CD4-positive, alpha-beta T cell treated with Interferon alpha-2 for 1 hour (primary cell): ENCODE results near the gene NRG2.

Experiments used
- DNase-seq, 2 donors: peaks; one replicate each; pipeline ENCODE4 v3.0.0-alpha.2; 2020 to 2022

The NRG2 gene

GRCh38 chr5:140042643-140043507 is at the start of gene NRG2:
Gene NRG2, minus strand, starts transcription at chr5:140043299.
- DNase-seq: peak; percentile 42 to 54

GRCh38 chr5:140090251-140090650 is 47.2 kb upstream of the NRG2 start:
- DNase-seq: no peak

GRCh38 chr5:140084541-140084940 is 41.4 kb upstream of the NRG2 start:
- no peak for DNase-seq

- DNase-seq: no peak
These were observed 40.6 kb upstream of the NRG2 start for GRCh38 chr5:140083650-140084049.

- DNase-seq: no peak
These were observed 40.0 kb upstream of the NRG2 start for GRCh38 chr5:140083120-140083519.

GRCh38 chr5:140076788-140077187 is 33.7 kb upstream of the NRG2 start:
- no peak for DNase-seq

- no peak for DNase-seq
These were observed 33.0 kb upstream of the NRG2 start for GRCh38 chr5:140076142-140076541.

GRCh38 chr5:140075371-140075770 is 32.3 kb upstream of the NRG2 start:
- peak in 1 of 2 donors; percentile 1 for DNase-seq

- peak in 1 of 2 donors; percentile 58 for DNase-seq
These were observed 30.2 kb upstream of the NRG2 start for GRCh38 chr5:140073296-140073695.

- no peak for DNase-seq
These were observed 29.7 kb upstream of the NRG2 start for GRCh38 chr5:140072812-140073211.

- DNase-seq: no peak
These were observed 17.7 kb upstream of the NRG2 start for GRCh38 chr5:140060816-140061215.

GRCh38 chr5:140058212-140058932 is 15.3 kb upstream of the NRG2 start:
- no peak for DNase-seq

GRCh38 chr5:140056880-140057279 is 13.8 kb upstream of the NRG2 start:
- DNase-seq: no peak

- no peak for DNase-seq
These were observed 12.1 kb upstream of the NRG2 start for GRCh38 chr5:140055152-140055551.

- no peak for DNase-seq
These were observed 11.1 kb upstream of the NRG2 start for GRCh38 chr5:140054086-140054689.

- no peak for DNase-seq
These were observed 8.9 kb upstream of the NRG2 start for GRCh38 chr5:140051950-140052349.

GRCh38 chr5:140049713-140050112 is 6.6 kb upstream of the NRG2 start:
- no peak for DNase-seq

GRCh38 chr5:140049205-140049604 is 6.1 kb upstream of the NRG2 start:
- DNase-seq: no peak

- no peak for DNase-seq
These were observed 942 bp upstream of the NRG2 start for GRCh38 chr5:140044041-140044440.

GRCh38 chr5:140043508-140043872 is 391 bp upstream of the NRG2 start:
- DNase-seq: no peak

GRCh38 chr5:140042393-140042642 is 781 bp downstream of the NRG2 start:
- DNase-seq: no peak

- DNase-seq: no peak
These were observed 1.4 kb downstream of the NRG2 start for GRCh38 chr5:140041492-140042392.

GRCh38 chr5:140041099-140041491 is 2.0 kb downstream of the NRG2 start:
- no peak for DNase-seq
